OCI-LY7 (cell line): Measurements from ENCODE around the gene KLHDC8A. TPM values are rescaled to one million over a fixed set of nuclear protein-coding genes. Genes with fewer than 3 reads are reported as not detected.
"Not testable (repeated sequence)": the region's sequence is repeated elsewhere in the genome, so short reads cannot be mapped to it uniquely, and the experiment has no call there.

Experiments
- Bru-seq: library from RNA; stranded (reverse); fragments of 400-500 nt; gene quantifications from one replicate; lab custom pipeline; 2021; lab: Mats Ljungman, UMichigan
- BruChase-seq, 2 experiments: library from RNA; stranded (reverse); fragments of 400-500 nt; gene quantifications; one replicate each; lab custom pipeline; 2021; lab: Mats Ljungman, UMichigan
- BruUV-seq: library from RNA; stranded (reverse); fragments of 400-500 nt; replicated peaks from 2 replicates; lab custom pipeline; 2021; lab: Mats Ljungman, UMichigan
- CTCF ChIA-PET: fragments of 300-600 bp; sonication (Branson Sonifier 250); formaldehyde crosslinking; loops from one replicate; lab custom pipeline; 2022; ENCODE audit warnings: antibody characterized with exemption; ENCODE audit not compliant: unreplicated experiment; lab: Charles Lee
- POLR2A ChIA-PET: fragments of 300-600 bp; sonication (Branson Sonifier 250); formaldehyde crosslinking; loops from one replicate; lab custom pipeline; 2022; ENCODE audit warnings: antibody characterized with exemption; lab: Charles Lee
- DNase-seq: peaks from one replicate; pipeline ENCODE4 v3.0.0-alpha.2; 2015; ENCODE audit warnings: low spot score
- H2AFZ ChIP-seq: fragments of 200-600 bp; sonication (generic), shearing (Covaris generic); 2 replicates; pipeline ENCODE4 v1.6.1; 2014; ENCODE audit warnings: mild to moderate bottlenecking, antibody characterized with exemption, low read length, moderate library complexity
- H3K27ac ChIP-seq: fragments of 200-600 bp; sonication (generic); 2 replicates; pipeline ENCODE4 v1.5.1; 2014; ENCODE audit warnings: mixed run types, low read depth, mild to moderate bottlenecking, moderate library complexity, low read length, inconsistent platforms; ENCODE audit not compliant: poor library complexity, severe bottlenecking
- H3K36me3 ChIP-seq: fragments of 200-600 bp; sonication (generic); 2 replicates; pipeline ENCODE4 v1.6.1; 2014; ENCODE audit warnings: mild to moderate bottlenecking, antibody characterized with exemption, low read length, moderate library complexity, mixed read lengths; ENCODE audit not compliant: insufficient read depth
- H3K4me1 ChIP-seq: fragments of 200-600 bp; sonication (generic); 2 replicates; pipeline ENCODE4 v1.5.1; 2014; ENCODE audit warnings: mild to moderate bottlenecking, low read length; ENCODE audit not compliant: insufficient read depth, poor library complexity, severe bottlenecking
- H3K4me2 ChIP-seq: fragments of 200-600 bp; sonication (generic); 2 replicates; pipeline ENCODE4 v1.6.1; 2014; ENCODE audit warnings: mild to moderate bottlenecking, low read length
- H3K4me3 ChIP-seq: fragments of 200-600 bp; sonication (generic); 2 replicates; pipeline ENCODE4 v1.5.1; 2014; ENCODE audit warnings: mild to moderate bottlenecking, low read depth, low read length; ENCODE audit not compliant: poor library complexity, severe bottlenecking
- H3K79me2 ChIP-seq: fragments of 200-600 bp; sonication (generic); 2 replicates; pipeline ENCODE4 v1.6.1; 2016; ENCODE audit warnings: low read depth, mild to moderate bottlenecking, low read length, moderate library complexity, mixed read lengths; ENCODE audit not compliant: insufficient read depth
- H3K9me2 ChIP-seq: fragments of 200-600 bp; sonication (generic); 2 replicates; pipeline ENCODE4 v1.6.1; 2016; ENCODE audit warnings: mild to moderate bottlenecking, low read length, mixed read lengths; ENCODE audit not compliant: insufficient read depth
- H3K9me3 ChIP-seq: fragments of 200-600 bp; sonication (generic); 2 replicates; pipeline ENCODE4 v1.6.1; 2014; ENCODE audit warnings: mild to moderate bottlenecking, mixed run types, low read length, mixed read lengths
- H4K20me1 ChIP-seq: fragments of 200-600 bp; sonication (generic); 2 replicates; pipeline ENCODE4 v1.6.1; 2014; ENCODE audit warnings: mild to moderate bottlenecking, antibody characterized with exemption, low read length, moderate library complexity, mixed read lengths; ENCODE audit not compliant: insufficient read depth
- EZH2phosphoT487 ChIP-seq: fragments of 200-600 bp; sonication (generic); IDR thresholded peaks from 2 replicates; pipeline ENCODE4 v1.6.1; 2018; ENCODE audit warnings: low read depth, borderline replicate concordance, mild to moderate bottlenecking, mixed run types, antibody characterized with exemption, low read length, moderate library complexity, mixed read lengths
- intact Hi-C: fragments of 100-400 bp; cut with micrococcal nuclease; formaldehyde crosslinking; loops from one replicate; pipeline ENCODE4 v1.10.0; 2022; ENCODE audit not compliant: unreplicated experiment
- long read RNA-seq: library from polyadenylated mRNA; stranded (forward); transcript quantifications from one replicate; pipeline ENCODE4 v2.0.0, GENCODE V29; 2022
- total RNA-seq, 2 experiments: library from RNA; depleted of rRNA in 1 of 2; stranded (reverse); fragments of >200 nt in 1 of 2; shearing (Covaris generic) in 1 of 2; gene quantifications; 2 replicates each; pipeline ENCODE4 v1.2.3, GENCODE V29; 2014 to 2022
- TF ChIP-seq, protein P1 (sequence below): fragments of 200-600 bp; sonication (generic); conservative IDR thresholded peaks from 2 replicates; pipeline ENCODE4 v1.5.1; 2014; ENCODE audit warnings: mild to moderate bottlenecking, antibody characterized with exemption, low read length, moderate library complexity, mixed read lengths

The KLHDC8A gene, protein sequence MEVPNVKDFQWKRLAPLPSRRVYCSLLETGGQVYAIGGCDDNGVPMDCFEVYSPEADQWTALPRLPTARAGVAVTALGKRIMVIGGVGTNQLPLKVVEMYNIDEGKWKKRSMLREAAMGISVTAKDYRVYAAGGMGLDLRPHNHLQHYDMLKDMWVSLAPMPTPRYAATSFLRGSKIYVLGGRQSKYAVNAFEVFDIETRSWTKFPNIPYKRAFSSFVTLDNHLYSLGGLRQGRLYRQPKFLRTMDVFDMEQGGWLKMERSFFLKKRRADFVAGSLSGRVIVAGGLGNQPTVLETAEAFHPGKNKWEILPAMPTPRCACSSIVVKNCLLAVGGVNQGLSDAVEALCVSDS
- total RNA-seq (2014; rRNA removed; shearing (Covaris generic)) (not detected in 2 replicates), total RNA-seq (2022) (not detected in 2 replicates), Bru-seq, nascent RNA (percentile 6 among the genes with signal in this experiment), BruChase-seq, experiment 1, labeled RNA remaining after a 6-hour chase (not detected), BruChase-seq, experiment 2, labeled RNA remaining after a 2-hour chase (not detected)
- long read RNA-seq: 0 reads

- no peak within 1 kb of the TSS for H2AFZ ChIP-seq
- no peak for DNase-seq
- no peak within 1 kb of the TSS for H3K4me3 ChIP-seq
- no TSS peak for BruUV-seq
- no peaks in the 10 kb centered on the region for H3K4me1 ChIP-seq
- TF ChIP-seq, protein P1, sequence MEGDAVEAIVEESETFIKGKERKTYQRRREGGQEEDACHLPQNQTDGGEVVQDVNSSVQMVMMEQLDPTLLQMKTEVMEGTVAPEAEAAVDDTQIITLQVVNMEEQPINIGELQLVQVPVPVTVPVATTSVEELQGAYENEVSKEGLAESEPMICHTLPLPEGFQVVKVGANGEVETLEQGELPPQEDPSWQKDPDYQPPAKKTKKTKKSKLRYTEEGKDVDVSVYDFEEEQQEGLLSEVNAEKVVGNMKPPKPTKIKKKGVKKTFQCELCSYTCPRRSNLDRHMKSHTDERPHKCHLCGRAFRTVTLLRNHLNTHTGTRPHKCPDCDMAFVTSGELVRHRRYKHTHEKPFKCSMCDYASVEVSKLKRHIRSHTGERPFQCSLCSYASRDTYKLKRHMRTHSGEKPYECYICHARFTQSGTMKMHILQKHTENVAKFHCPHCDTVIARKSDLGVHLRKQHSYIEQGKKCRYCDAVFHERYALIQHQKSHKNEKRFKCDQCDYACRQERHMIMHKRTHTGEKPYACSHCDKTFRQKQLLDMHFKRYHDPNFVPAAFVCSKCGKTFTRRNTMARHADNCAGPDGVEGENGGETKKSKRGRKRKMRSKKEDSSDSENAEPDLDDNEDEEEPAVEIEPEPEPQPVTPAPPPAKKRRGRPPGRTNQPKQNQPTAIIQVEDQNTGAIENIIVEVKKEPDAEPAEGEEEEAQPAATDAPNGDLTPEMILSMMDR: no peak
- no peak for TF ChIP-seq EZH2phosphoT487
- no peaks in the 10 kb centered on the region for H3K36me3 ChIP-seq
- CTCF ChIA-PET: interaction anchor here (1.1 kb wide), 1 partner anchor 129 kb away, joined by 4 read pairs; no protein-coding TSS in a partner anchor
- H3K79me2 ChIP-seq: no peaks in the 10 kb centered on the region
- POLR2A ChIA-PET: no interaction called here
- intact Hi-C loops: no loop called here
- H3K4me2 ChIP-seq: no peak within 1 kb of the TSS
- H4K20me1 ChIP-seq: no peaks in the 10 kb centered on the region
- H3K9me2 ChIP-seq: no peaks in the 10 kb centered on the region
- no peaks in the 10 kb centered on the region for H3K9me3 ChIP-seq
- no peak within 1 kb of the TSS for H3K27ac ChIP-seq
These were observed at the start of gene KLHDC8A for GRCh38 chr1:205356440-205357139. KLHDC8A (minus strand) TSS chr1:205356922; CDS start chr1:205343604, 13,318 bp downstream.

DNA sequence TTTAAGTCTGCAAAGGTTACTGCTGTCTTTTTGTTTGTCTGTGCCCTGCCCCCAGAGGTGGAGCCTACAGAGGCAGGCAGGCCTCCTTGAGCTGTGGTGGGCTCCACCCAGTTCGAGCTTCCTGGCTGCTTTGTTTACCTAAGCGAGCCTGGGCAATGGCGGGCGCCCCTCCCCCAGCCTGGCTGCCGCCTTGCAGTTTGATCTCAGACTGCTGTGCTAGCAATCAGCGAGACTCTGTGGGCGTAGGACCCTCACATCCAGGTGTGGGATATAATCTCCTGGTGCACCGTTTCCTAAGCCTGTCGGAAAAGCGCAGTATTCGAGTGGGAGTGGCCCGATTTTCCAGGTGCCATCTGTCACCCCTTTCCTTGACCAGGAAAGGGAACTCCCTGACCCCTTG is 49.5 kb upstream of the KLHDC8A start:
- not testable (repeated sequence) for BruUV-seq, H3K36me3 ChIP-seq
- peak overlapping the region; percentile 31; the same call in 1 of the 2 replicates for H2AFZ ChIP-seq

GRCh38 chr1:205404484-205404883 is 47.8 kb upstream of the KLHDC8A start:
- CTCF ChIA-PET, H3K27ac ChIP-seq, H3K4me3 ChIP-seq, H3K4me2 ChIP-seq, H3K79me2 ChIP-seq, DNase-seq, intact Hi-C loops, H3K9me2 ChIP-seq, H3K9me3 ChIP-seq, H3K36me3 ChIP-seq, POLR2A ChIA-PET, H3K4me1 ChIP-seq, H4K20me1 ChIP-seq, BruUV-seq, H2AFZ ChIP-seq: not testable (repeated sequence)

More for the DNA sequence above, 49.5 kb upstream of the KLHDC8A start:
- H4K20me1 ChIP-seq, H3K4me3 ChIP-seq, H3K4me1 ChIP-seq, DNase-seq, H3K4me2 ChIP-seq, CTCF ChIA-PET, H3K9me3 ChIP-seq, H3K79me2 ChIP-seq, POLR2A ChIA-PET, H3K9me2 ChIP-seq, intact Hi-C loops, H3K27ac ChIP-seq: not testable (repeated sequence)
